GM12864 (cell line): ENCODE data around the gene DDC.
"Not testable (repeated sequence)": the region's sequence is repeated elsewhere in the genome, so short reads cannot be mapped to it uniquely, and the experiment has no call there.

Source experiments
- DNase-seq: peaks from one replicate; pipeline ENCODE4 v3.0.0-alpha.2; 2011; ENCODE audit warnings: low read depth
- H3K4me3 ChIP-seq: 2 replicates; pipeline ENCODE4 v1.5.1; 2011; ENCODE audit warnings: mild to moderate bottlenecking, low read depth, low read length, control low read depth
- TF ChIP-seq, protein P1 (sequence below): IDR thresholded peaks from 2 replicates; pipeline ENCODE4 v1.5.1; 2011; ENCODE audit warnings: low read depth, mild to moderate bottlenecking, moderate library complexity, low read length, control low read depth, inconsistent platforms; ENCODE audit errors: missing control alignments

The DDC gene

GRCh38 chr7:50590535-50590934 is 25.3 kb upstream of the DDC start:
- TF ChIP-seq, protein P1, sequence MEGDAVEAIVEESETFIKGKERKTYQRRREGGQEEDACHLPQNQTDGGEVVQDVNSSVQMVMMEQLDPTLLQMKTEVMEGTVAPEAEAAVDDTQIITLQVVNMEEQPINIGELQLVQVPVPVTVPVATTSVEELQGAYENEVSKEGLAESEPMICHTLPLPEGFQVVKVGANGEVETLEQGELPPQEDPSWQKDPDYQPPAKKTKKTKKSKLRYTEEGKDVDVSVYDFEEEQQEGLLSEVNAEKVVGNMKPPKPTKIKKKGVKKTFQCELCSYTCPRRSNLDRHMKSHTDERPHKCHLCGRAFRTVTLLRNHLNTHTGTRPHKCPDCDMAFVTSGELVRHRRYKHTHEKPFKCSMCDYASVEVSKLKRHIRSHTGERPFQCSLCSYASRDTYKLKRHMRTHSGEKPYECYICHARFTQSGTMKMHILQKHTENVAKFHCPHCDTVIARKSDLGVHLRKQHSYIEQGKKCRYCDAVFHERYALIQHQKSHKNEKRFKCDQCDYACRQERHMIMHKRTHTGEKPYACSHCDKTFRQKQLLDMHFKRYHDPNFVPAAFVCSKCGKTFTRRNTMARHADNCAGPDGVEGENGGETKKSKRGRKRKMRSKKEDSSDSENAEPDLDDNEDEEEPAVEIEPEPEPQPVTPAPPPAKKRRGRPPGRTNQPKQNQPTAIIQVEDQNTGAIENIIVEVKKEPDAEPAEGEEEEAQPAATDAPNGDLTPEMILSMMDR, result no peak
- no peak for DNase-seq
- no peak overlapping the region for H3K4me3 ChIP-seq

GRCh38 chr7:50589364-50589763 is 24.2 kb upstream of the DDC start:
- TF ChIP-seq, protein P1, result no peak
- DNase-seq, result no peak
- no peak overlapping the region for H3K4me3 ChIP-seq

DNA sequence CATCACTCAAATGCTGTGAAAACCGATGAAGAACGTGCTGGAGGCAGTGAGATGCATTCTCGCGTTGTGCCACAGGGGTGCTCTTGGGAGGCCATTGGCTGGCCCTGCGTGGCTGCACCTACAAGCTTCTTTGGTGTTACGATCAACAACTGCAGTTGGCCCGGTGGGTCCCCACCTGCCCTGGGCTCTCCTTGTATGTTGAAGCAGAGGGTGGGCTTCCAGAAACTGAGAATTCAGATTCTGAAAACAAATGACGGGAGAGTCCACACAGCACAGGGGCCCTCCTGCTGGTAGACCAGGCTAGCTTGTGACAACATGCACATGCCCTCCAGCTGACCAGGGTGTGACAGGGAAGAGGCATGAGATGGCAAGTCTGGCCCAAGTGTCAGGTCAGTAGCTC is 23.7 kb upstream of the DDC start:
- DNase-seq, result no peak
- TF ChIP-seq, protein P1, result peak; percentile 31
- no peak overlapping the region for H3K4me3 ChIP-seq

GRCh38 chr7:50587737-50588136 is 22.5 kb upstream of the DDC start:
- TF ChIP-seq, protein P1, result no peak

GRCh38 chr7:50584793-50585408 is 19.7 kb upstream of the DDC start:
- no peak overlapping the region for H3K4me3 ChIP-seq
- TF ChIP-seq, protein P1, result no peak

More at GRCh38 chr7:50587737-50588136, 22.5 kb upstream of the DDC start:
- no peak overlapping the region for H3K4me3 ChIP-seq
- DNase-seq, result no peak

DNA sequence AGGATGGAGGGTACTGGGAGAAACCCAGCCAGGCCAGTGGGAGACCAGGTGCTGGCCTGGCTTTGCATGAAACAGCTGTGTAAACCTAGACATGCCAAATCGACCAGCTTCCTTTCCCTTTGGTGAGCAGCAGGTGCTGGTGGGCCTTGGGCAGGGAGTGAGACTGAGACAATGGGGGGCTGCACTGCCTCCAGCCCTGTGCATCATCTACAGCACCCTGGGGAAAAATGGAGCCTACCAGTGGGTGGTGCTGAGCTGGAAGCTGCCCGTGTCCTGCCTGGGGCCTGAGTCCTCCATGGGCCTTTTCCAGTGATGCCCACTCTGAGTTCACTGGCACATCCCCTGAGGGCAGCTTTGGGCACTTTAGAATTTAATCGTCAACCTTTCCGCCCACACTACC is 19.2 kb upstream of the DDC start:
- TF ChIP-seq, protein P1, result no peak
- DNase-seq, result no peak
- no peak overlapping the region for H3K4me3 ChIP-seq

More at GRCh38 chr7:50584793-50585408, 19.7 kb upstream of the DDC start:
- no peak for DNase-seq

DNA sequence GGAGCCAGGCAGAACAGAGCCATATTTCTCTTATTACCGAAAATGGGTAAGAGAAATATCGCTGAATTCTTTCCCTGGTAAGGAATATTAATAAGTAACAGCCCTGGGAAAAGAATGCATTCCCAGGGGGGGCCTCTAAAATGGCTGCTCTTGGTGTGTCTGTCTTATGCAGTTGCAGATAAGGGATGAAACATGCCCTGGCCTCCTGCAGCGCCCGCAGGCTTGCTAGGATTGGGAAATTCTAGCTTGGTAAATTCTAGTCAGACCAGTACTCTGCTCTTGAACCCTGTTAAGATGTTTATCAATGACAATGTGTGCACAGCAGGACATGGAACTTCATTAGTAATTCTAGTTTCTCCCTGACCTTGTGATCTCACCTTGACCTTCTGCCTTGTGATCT is 18.1 kb upstream of the DDC start:
- not testable (repeated sequence) for DNase-seq, H3K4me3 ChIP-seq

GRCh38 chr7:50582271-50582670 is 17.1 kb upstream of the DDC start:
- not testable (repeated sequence) for DNase-seq

GRCh38 chr7:50580666-50581065 is 15.5 kb upstream of the DDC start:
- not testable (repeated sequence) for H3K4me3 ChIP-seq, DNase-seq

More at GRCh38 chr7:50582271-50582670, 17.1 kb upstream of the DDC start:
- not testable (repeated sequence) for H3K4me3 ChIP-seq
